LNCaP clone FGC (cell line): ENCODE results near the gene SDF4.

Source experiments
- DNase-seq: peaks from one replicate; pipeline ENCODE4 v3.0.0-alpha.2; 2011; ENCODE audit warnings: low read depth
- H3K4me3 ChIP-seq: 2 replicates; pipeline ENCODE4 v1.5.1; 2011; ENCODE audit warnings: mild to moderate bottlenecking, low read depth, low read length, control low read depth
- TF ChIP-seq, protein P1 (sequence below): IDR thresholded peaks from 2 replicates; pipeline ENCODE4 v1.5.1; 2012; ENCODE audit warnings: mild to moderate bottlenecking; ENCODE audit not compliant: control insufficient read depth, insufficient read depth; ENCODE audit errors: extremely low read depth

The SDF4 gene

DNA sequence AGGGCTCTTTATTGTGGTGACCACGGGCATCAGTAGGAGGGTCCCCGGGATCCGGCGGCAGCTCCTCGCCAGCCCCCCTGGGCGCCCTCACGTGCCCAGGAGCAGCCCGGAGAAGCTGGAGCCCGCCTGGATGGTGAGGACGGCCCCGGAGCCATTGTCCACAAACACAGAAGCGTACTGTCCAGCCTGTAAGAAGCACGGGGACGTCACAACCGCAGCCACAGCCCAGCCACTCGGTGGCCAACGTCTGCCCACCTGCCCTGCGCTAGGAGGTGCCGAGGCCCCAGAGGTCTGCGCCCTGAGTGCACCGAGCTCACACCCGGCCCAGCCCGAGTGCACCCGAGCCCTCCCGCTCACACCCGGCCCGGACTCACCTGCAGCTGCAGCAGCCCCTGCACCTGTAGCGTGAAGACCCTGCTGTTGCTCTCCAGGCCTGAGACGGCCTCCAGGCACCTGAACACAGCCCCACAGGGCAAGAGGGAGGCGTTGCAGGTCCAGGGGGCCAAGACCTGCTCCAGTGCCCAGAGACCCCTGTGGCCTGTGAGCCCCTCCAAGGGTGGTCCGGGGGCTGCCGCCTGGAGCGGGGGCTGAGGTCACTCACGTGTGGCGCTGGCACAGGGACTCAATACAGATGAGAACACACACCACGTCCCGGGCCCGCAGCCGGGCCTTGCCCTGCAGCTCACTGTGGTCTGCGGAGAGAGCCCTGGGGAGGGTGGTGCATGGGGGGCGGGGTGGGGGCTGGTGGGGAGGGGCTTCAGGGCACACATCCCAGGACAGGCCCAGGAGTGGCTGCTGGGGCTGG, 10.9 kb upstream of the SDF4 start:
- DNase-seq, result no peak
- TF ChIP-seq, protein P1, sequence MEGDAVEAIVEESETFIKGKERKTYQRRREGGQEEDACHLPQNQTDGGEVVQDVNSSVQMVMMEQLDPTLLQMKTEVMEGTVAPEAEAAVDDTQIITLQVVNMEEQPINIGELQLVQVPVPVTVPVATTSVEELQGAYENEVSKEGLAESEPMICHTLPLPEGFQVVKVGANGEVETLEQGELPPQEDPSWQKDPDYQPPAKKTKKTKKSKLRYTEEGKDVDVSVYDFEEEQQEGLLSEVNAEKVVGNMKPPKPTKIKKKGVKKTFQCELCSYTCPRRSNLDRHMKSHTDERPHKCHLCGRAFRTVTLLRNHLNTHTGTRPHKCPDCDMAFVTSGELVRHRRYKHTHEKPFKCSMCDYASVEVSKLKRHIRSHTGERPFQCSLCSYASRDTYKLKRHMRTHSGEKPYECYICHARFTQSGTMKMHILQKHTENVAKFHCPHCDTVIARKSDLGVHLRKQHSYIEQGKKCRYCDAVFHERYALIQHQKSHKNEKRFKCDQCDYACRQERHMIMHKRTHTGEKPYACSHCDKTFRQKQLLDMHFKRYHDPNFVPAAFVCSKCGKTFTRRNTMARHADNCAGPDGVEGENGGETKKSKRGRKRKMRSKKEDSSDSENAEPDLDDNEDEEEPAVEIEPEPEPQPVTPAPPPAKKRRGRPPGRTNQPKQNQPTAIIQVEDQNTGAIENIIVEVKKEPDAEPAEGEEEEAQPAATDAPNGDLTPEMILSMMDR, result no peak
- H3K4me3 ChIP-seq, result no peak overlapping the region

DNA sequence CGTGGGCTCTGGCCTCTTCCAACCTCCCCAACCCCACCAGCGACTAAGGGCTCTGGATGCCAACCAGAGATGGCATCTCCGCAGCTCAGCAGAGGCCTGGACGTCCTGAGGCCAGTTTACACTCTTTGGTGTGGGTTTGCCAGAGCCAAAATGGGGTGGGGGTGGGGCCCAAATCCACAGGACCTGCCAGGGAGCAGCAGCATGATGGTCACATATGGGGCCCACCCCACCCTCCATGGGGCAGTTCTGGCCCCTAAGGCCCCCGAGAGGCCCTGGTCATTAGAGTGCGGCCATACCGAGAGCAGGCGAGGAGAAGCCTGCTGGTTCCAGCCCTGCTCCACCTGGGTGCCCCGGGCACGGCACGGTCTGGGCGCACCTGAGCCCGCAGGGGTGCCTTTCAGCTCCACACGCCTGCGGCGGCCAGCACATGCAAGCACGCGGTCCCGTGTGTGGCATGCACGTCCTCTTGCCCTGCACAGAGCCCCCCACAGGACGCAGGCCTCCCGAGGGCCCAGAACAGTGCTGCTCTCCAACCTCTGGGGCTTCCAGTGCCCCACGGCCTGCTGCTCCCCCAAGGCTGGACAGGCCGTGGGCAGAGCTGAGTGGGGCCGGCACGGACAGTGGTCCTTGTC, 9.9 kb upstream of the SDF4 start:
- TF ChIP-seq, protein P1, result no peak
- no peak overlapping the region for H3K4me3 ChIP-seq
- DNase-seq, result no peak

DNA sequence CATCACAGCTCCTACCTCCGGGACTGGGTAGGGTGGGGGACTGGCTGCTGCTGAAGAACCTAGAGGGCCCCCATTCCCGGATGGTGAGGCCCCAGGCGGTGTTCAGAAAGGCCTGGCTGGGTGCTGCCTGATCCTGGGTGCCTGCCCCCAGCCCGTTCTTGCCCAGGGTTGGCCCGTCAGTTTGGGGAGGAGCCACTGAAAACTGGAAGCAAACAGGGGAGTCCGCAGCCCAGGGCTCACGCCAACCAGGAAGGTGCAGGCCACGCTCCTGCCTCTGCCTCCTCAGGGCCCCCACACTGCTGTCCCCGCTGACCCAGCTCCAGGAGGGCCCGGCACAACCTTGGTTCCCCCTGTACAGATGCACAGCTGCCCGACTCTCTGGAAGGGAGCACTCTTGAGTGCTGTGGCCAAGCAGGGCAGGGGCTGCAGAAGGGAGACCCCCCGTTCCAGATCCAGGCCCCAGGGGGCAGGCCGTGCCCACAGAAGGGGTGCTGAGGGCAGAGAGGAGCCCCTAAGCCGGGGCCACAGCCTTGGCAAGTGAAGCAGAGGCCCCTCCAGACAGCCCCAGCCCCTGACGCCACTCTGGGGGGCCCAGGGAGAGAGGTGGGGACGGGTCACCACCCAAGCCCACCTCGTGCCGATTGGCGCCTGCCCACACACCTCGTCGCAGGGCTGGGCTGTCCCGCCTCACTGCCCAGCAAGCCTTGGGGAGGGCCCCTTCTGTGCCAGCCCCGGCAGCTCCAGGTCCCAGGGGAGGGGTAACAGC, 9.2 kb upstream of the SDF4 start:
- DNase-seq, result peak; percentile 40
- TF ChIP-seq, protein P1, result no peak
- H3K4me3 ChIP-seq, result peak overlapping the region; percentile 48

DNA sequence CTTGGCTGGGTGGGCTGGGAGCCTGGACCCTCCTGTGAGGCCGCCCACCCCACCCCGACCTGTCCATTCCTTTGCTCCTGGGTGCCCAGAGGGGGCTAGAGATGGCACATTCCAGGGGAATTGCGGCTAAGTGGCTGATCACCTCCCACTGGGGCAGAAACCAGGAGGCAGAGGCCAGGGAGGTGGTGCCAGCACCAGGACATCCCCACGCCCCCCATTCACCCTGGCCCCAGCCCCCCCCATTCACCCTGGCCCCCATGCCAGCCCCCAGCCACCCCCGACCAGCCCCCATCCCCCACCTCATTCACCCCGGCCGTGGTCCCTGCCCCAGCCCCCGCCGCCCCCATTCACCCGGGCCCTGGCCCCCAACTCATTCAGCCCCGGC, 8.5 kb upstream of the SDF4 start:
- no peak for DNase-seq
- TF ChIP-seq, protein P1, result no peak
- peak overlapping the region; percentile 48 for H3K4me3 ChIP-seq

DNA sequence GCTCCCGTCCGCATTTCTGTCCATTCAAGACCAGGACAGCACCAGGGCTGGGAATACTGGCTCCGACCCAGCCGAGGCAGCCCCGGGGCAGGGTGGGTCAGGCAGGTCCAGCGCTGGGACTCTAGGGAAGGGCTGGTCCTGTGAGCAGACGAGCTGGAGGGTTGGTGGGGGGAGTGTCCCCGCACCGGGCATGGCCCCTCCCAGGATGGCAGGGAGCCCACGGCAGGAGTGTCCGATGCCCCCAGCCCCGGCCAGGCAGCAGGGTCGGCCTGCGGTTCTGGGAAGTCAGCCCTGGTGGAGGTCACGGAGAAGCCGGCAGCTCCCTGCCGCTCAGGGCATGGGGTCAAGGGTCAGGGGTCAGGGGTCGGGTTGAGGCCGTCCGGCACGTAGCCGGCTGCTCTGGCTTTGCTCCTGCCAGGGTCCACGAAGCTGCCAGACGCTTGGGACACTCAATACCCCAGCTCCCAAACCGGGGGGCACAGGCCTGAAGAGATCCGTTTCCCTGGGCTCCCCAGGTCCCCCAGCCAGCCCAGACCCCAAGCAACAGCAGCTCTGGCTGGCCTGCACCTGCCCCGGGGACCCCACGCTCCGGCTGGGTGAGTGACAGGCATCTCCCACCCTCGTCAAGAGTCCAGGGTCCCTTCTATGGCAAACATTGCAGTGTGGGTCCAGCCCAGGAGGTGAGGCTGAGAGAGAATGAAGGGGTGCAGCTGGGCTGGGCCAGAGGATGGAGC, 8.0 kb upstream of the SDF4 start:
- TF ChIP-seq, protein P1, result no peak
- H3K4me3 ChIP-seq, result peak overlapping the region; percentile 41
- no peak for DNase-seq

DNA sequence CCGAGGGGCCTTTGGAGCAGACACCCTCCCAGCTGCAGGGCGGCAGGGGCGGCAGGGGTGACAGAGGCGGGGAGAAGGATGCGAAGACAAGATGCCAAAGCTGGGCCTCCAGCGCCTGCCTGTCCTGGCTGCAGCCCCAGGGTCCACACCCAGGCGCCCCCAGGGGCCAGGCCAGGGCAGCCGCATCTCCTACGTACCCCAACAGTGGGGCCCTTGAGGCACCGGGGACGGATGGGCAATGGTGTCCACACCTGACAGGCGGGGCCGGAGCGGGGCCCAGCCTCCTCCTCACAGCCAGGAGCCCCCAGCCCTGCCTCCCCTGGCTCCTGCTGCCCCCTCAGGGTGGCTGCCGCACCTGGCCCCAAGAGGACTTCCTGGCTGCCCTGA, 7.4 kb upstream of the SDF4 start:
- TF ChIP-seq, protein P1, result no peak
- DNase-seq, result no peak
- H3K4me3 ChIP-seq, result no peak overlapping the region
